Left lung (tissue), 10 donors: ENCODE results near the gene CCDC82. TPM values are rescaled to one million over a fixed set of nuclear protein-coding genes. Genes with fewer than 3 reads are reported as not detected.

Source experiments
- ATAC-seq: fragments of 200-7000 bp; cut with Tn5 transposase; one replicate; pipeline ENCODE4 v1.9.1; 2020; ENCODE audit warnings: moderate library complexity
- DNase-seq, 4 donors: peaks; one replicate each; pipeline ENCODE4 v3.0.0-alpha.2; 2013 to 2020
- H3K27ac ChIP-seq, 2 donors: fragments of 200-600 bp; sonication (generic) in 1 of 2; one replicate each; pipeline versions ENCODE4 v1.5.0 to v1.8.0; 2020 to 2021
- H3K27me3 ChIP-seq, 2 donors: fragments of 200-600 bp; sonication (generic) in 1 of 2; one replicate each; pipeline versions ENCODE4 v1.5.0 to v1.8.0; 2020 to 2021
- H3K36me3 ChIP-seq, 2 donors: fragments of 200-600 bp; sonication (generic) in 1 of 2; one replicate each; pipeline versions ENCODE4 v1.5.0 to v1.8.0; 2020 to 2021
- H3K4me1 ChIP-seq, 2 donors: fragments of 200-600 bp; one replicate each; pipeline ENCODE4 v1.8.0; 2021
- H3K4me3 ChIP-seq, 2 donors: fragments of 200-600 bp; sonication (generic) in 1 of 2; one replicate each; pipeline versions ENCODE4 v1.5.0 to v1.8.0; 2020 to 2021; ENCODE audit warnings: mild to moderate bottlenecking in 1 of 2
- H3K9me3 ChIP-seq, 2 donors: fragments of 200-600 bp; sonication (generic) in 1 of 2; one replicate each; pipeline versions ENCODE4 v1.5.0 to v1.8.0; 2020 to 2021
- intact Hi-C, 2 donors: fragments of 100-400 bp; cut with DNase I; formaldehyde crosslinking; loops; one replicate each; pipeline versions ENCODE4 v1.11.2 to v1.14.2; 2022
- polyA plus RNA-seq, 6 donors: library from polyadenylated mRNA; unstranded; fragments of 120-200 nt; gene quantifications; one replicate each; pipeline ENCODE4 v1.2.1, GENCODE V29; 2013; ENCODE audit not compliant: insufficient read length in 6 of 6
- total RNA-seq, 2 donors: library from RNA; stranded (reverse); fragmentation: NEBNext Ultra II Directional; extraction: Animal tissue kit (Norgen Biotek cat#: 25700); gene quantifications; one replicate each; pipeline ENCODE4 v1.2.1, GENCODE V29; 2021
- TF ChIP-seq, protein P1 (sequence below), 2 donors: fragments of 200-600 bp; sonication (generic) in 1 of 2; IDR thresholded peaks; one replicate each; pipeline versions ENCODE4 v1.5.0 to v1.8.0; 2021; ENCODE audit warnings: antibody characterized with exemption in 2 of 2
- donor health status: DM: no; HTN: yes; CAD: no.
- donor health status: DM: no; HTN: no; CAD: no.

Gene CCDC82
- total and polyA plus RNA-seq, 8 donors = 18.1 to 64.5 (median 59.5) TPM

GRCh38 chr11:96356848-96357247 is 32.9 kb downstream of the CCDC82 start:
- DNase-seq (no peak), ATAC-seq (no peak)
- peaks cover 0 to 70% of the 10 kb centered on the region in 2 donors for H3K36me3 ChIP-seq
- TF ChIP-seq, protein P1, sequence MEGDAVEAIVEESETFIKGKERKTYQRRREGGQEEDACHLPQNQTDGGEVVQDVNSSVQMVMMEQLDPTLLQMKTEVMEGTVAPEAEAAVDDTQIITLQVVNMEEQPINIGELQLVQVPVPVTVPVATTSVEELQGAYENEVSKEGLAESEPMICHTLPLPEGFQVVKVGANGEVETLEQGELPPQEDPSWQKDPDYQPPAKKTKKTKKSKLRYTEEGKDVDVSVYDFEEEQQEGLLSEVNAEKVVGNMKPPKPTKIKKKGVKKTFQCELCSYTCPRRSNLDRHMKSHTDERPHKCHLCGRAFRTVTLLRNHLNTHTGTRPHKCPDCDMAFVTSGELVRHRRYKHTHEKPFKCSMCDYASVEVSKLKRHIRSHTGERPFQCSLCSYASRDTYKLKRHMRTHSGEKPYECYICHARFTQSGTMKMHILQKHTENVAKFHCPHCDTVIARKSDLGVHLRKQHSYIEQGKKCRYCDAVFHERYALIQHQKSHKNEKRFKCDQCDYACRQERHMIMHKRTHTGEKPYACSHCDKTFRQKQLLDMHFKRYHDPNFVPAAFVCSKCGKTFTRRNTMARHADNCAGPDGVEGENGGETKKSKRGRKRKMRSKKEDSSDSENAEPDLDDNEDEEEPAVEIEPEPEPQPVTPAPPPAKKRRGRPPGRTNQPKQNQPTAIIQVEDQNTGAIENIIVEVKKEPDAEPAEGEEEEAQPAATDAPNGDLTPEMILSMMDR (IDR thresholded peaks at IDR 0.05) = no peak
- intact Hi-C loops = no loop called here
- H3K27me3 ChIP-seq = no peaks in the 10 kb centered on the region
- no peaks in the 10 kb centered on the region for H3K9me3 ChIP-seq
- H3K27ac ChIP-seq = no peak overlapping the region
- no peaks in the 10 kb centered on the region for H3K4me1 ChIP-seq
- H3K4me3 ChIP-seq = no peak overlapping the region

GRCh38 chr11:96342961-96343711 is 46.6 kb downstream of the CCDC82 start, which contains the start of gene MAML2:
Gene MAML2, minus strand, starts transcription at chr11:96343195. Its CDS starts 1,300 bp downstream, at chr11:96341895.
- peak; percentile 92 for ATAC-seq
- TF ChIP-seq, protein P1 (IDR thresholded peaks at IDR 0.05) = peak; percentile 94 to 98
- H3K27ac ChIP-seq = peak within 1 kb of the TSS; percentile 85 to 88
- no peaks in the 10 kb centered on the region for H3K36me3 ChIP-seq
- H3K9me3 ChIP-seq = no peaks in the 10 kb centered on the region
- H3K27me3 ChIP-seq = no peaks in the 10 kb centered on the region
- intact Hi-C loops = loop anchor here in 1 of 2 donors (10.0 kb wide), 1 partner anchor 288 kb away; no protein-coding TSS in a partner anchor
- H3K4me3 ChIP-seq = peak within 1 kb of the TSS; percentile 60 to 70
- DNase-seq = peak; percentile 87 to 97 (median 96)
- peaks cover 18 to 46% of the 10 kb centered on the region in 2 donors for H3K4me1 ChIP-seq

DNA sequence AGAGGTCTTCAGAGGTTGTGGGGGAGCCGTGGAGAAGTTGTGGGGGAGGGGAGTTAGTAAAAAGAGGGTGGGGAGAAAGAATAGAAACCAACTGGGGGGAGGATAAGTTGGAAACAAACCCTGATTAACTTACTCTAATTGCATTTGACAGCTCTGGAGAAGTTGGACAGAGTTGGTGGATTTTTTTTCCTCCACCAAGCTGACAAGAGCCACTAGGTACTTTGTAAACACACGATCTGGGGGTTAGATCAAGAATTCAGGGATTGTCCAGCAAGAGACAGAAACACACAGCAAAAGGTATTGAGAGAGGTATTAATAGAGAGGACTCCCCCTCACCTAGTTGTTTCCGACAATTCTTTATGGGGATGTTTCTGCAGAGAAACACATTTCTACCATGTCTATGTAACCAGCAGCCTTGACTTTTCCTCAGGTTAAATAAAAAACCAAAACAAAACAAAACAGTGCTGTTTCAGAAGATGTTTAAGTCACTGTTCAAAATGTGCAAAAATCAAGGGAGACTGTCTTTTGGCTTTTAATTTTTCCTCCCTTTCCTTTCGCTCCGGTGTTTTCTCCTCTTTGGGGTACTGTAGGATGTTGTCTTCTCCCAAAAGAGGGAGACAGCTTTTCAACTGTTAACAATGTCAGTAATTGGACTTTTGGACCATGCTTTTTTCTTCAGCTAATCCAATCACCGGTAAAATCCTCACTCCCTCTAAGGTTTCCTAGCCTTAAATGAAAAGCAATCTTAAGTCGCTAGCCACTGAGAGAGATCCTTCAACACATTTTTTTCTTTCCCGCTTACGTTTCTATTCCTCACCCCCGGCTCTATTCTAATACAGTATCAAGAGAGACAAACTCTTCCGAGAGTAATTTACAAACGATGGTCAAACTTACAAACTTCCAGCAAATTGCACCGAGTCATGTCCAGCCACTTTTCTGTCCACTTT is 47.4 kb downstream of the CCDC82 start:
- DNase-seq (no peak), ATAC-seq (peak; percentile 16)
- no peaks in the 10 kb centered on the region for H3K9me3 ChIP-seq
- H3K27me3 ChIP-seq = no peaks in the 10 kb centered on the region
- H3K27ac ChIP-seq = peak overlapping the region; percentile 85 to 88
- H3K36me3 ChIP-seq = no peaks in the 10 kb centered on the region
- intact Hi-C loops = loop anchor here in 1 of 2 donors (10.0 kb wide), 1 partner anchor 287 kb away; no protein-coding TSS in a partner anchor
- peak overlapping the region; percentile 60 to 70 for H3K4me3 ChIP-seq
- TF ChIP-seq, protein P1 (IDR thresholded peaks at IDR 0.05) = no peak
- peaks cover 27 to 54% of the 10 kb centered on the region in 2 donors for H3K4me1 ChIP-seq

- intact Hi-C loops = loop anchor here in 1 of 2 donors (10.0 kb wide), 1 partner anchor 287 kb away; no protein-coding TSS in a partner anchor
- Histone ChIP-seq H3K9me3 (no peaks in the 10 kb centered on the region), H3K27me3 (no peaks in the 10 kb centered on the region), H3K27ac (peak overlapping the region; percentile 85 to 88), H3K4me3 (peak overlapping the region; percentile 60 to 70), H3K36me3 (no peaks in the 10 kb centered on the region), H3K4me1 (peaks cover 32 to 62% of the 10 kb centered on the region in 2 donors)
- peak in 3 of 4 donors; percentile 59 to 82 (median 78) for DNase-seq
- TF ChIP-seq, protein P1 (IDR thresholded peaks at IDR 0.05) = peak in 1 of 2 donors; percentile 18
- ATAC-seq = peak; percentile 34
These were observed 48.3 kb downstream of the CCDC82 start for GRCh38 chr11:96341211-96342013.
